Endothelial cell of hepatic sinusoid (primary cell): ENCODE measurements around the gene SYNRG.

Experiments used
- in situ Hi-C: cut with HindIII; loops from 2 replicates; pipeline ENCODE4 v1.10.0; 2017; ENCODE audit warnings: low sequenced_read_pairs

The SYNRG gene

GRCh38 chr17:37546302-37546701 lies 62.9 kb downstream of the SYNRG start:
- in situ Hi-C loops: no loop called here

DNA sequence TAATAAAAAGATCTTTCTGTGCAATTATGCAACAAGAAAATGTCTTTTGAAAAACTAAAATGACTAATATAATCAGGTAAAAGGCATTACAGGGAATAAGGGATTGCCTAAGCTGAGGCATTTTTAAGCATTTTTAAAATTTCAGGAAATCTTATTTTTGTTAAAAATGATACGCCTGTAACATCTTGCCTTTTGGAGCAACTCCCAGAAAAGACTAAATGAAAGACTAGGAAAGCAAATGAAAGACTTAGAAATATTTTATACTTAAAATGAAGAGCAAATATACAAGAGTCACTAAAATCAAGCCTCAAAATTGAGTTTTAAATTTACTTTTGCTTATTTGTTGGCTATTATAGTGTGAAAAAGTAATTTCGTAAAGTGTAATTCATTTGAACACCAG lies 63.7 kb downstream of the SYNRG start:
- in situ Hi-C loops: no loop called here

DNA sequence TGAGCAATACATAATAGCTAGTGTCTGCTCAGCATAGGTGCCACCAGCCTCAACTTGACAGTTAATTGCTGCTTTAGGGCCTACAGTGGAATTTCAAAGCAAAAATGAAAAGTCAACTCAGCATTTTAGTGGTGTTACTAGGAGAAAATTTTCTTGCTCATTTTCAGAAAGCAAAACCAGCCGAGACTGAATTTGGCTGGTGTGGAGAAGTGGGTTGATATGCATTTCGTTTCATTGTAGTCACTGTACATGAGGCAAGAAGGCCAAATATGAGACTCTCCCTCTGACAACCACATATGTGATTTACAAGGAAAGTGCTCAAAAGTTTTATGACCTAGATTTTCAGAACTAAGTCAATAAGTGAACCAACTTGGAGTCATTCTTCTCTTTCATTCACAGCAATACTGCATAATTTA lies 65.6 kb downstream of the SYNRG start:
- in situ Hi-C loops: no loop called here

GRCh38 chr17:37541880-37542660 lies 67.1 kb downstream of the SYNRG start:
- in situ Hi-C loops: no loop called here

GRCh38 chr17:37538981-37539659 lies 70.1 kb downstream of the SYNRG start:
- in situ Hi-C loops: no loop called here

- in situ Hi-C loops: no loop called here
Measured at GRCh38 chr17:37535906-37536305, 73.3 kb downstream of the SYNRG start.

GRCh38 chr17:37532756-37533155 lies 76.5 kb downstream of the SYNRG start:
- in situ Hi-C loops: no loop called here

DNA sequence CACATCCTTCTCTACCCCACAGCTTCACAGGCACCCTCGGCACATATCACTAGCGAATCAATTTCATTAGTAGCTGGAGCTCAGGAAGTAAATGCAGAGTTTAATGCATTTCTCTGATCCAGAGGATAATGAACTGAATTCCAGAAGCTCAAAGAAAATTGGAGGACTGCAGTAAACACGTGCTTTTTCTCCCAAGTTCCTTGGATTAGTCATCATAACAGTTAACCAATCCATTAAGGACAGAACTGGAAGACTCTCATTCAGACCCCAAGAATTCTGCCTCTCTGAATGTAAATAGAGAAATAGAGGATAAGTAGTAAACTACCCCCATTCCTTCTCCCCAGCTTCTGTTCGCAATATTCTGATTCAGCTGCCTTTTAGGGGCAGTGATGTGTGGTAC lies 78.8 kb downstream of the SYNRG start:
- in situ Hi-C loops: no loop called here

- in situ Hi-C loops: no loop called here
Measured at GRCh38 chr17:37527249-37527851, 81.9 kb downstream of the SYNRG start.

DNA sequence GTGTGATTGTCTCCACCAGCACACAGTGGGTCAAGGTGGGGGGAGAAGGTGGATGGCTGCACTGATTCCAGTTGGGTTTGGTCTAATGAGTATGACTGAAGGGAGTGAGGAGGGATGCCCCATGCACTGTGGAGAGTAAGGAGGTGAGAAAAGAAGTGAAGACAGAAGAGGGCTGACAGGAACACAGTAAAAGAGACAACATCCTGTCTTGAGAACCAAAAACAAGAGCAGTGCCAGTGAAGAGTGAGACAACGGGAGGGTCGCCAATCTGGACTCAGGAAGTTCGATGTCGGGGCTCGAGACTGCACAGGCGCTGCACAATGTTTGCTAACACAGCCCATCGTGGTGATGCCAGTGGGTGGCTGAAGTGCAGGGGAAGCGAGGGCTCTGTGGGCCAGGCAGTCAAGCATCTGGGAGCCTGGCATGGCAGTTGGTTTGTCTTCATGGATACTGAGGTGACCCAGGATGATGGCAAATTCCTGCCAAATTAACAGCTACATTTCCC lies 85.5 kb downstream of the SYNRG start:
- in situ Hi-C loops: no loop called here

GRCh38 chr17:37521821-37522220 lies 87.4 kb downstream of the SYNRG start:
- in situ Hi-C loops: no loop called here

- in situ Hi-C loops: no loop called here
Measured at GRCh38 chr17:37520174-37520573, 89.0 kb downstream of the SYNRG start.

- in situ Hi-C loops: no loop called here
Measured at GRCh38 chr17:37519251-37519985, 89.8 kb downstream of the SYNRG start.

GRCh38 chr17:37518826-37519225 lies 90.4 kb downstream of the SYNRG start:
- in situ Hi-C loops: no loop called here

DNA sequence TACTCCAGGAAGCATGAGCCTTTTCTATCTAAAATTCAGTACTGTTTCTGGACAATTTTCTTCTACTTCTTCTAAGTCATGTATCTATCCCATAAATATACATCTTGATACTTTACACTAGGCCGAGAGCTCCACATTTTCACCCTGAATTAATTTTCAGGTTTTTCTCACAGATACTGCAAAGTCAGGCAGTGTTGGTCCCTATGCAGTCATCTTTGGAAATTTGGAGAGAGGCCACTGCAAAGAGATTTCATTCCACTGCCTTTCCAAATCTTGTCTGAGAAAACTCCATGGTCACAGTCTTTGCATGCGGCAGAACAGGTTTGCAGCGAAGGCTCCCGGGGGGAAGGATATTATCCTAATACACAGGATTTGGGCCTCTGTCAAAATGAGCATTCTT lies 91.3 kb downstream of the SYNRG start:
- in situ Hi-C loops: no loop called here

DNA sequence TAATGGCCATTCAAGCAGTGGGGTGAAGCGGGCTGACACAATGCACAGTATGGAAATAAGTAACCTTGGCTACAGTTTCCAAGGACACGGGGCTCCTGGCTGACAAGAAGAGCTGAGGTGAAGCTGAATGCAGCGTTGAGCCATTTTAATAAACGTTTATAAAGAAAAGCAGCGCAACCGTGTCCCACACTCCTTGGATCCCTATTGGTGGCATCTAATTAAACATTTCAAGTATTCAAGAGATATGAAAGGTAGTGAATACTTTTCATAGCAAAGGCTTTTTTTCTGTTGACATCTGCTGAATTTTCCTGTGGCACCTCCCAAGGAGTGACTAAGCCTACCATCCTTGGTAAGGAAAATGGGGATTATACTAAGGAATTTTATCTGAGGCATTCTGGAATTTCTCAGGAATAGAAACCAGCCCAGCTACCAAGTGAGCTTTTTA lies 93.1 kb downstream of the SYNRG start:
- in situ Hi-C loops: no loop called here

- in situ Hi-C loops: loop anchor here (5.0 kb wide), 1 partner anchor 59 kb away; no protein-coding TSS in a partner anchor
Measured at GRCh38 chr17:37513711-37514110, 95.5 kb downstream of the SYNRG start.

- in situ Hi-C loops: loop anchor here (5.0 kb wide), 1 partner anchor 60 kb away; no protein-coding TSS in a partner anchor
Measured at GRCh38 chr17:37512442-37513068, 96.7 kb downstream of the SYNRG start.

- in situ Hi-C loops: loop anchor here (5.0 kb wide), 1 partner anchor 61 kb away; no protein-coding TSS in a partner anchor
Measured at GRCh38 chr17:37511642-37512041, 97.6 kb downstream of the SYNRG start.

DNA sequence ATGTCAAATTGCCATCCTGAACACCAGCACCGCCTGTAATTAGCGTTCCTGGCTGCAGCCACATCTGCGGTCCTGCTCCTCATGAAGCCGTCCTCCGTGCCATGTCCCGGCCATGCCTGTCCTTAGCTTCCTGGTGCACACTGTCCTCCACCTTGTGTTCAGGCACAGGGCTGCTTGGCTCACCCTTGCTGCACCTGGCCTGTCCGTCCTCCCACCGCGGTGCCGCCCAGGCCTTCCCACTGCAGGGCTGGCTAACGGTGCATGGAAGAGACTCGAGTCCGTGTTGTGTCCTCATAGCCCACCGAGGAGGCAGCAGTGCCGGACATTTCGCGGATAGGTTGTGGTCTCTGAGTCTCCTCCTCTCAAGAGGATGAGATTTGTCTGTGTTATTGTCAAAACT lies 99.2 kb downstream of the SYNRG start:
- in situ Hi-C loops: loop anchor here (5.0 kb wide), 1 partner anchor 62 kb away; no protein-coding TSS in a partner anchor
